ENCODE measurements around the gene LRRC49.

The LRRC49 gene

GRCh38 chr15:71057143-71057542 lies 164.5 kb downstream of the LRRC49 start:
- DNase-seq = no peak

- no peak for DNase-seq
These were observed 165.0 kb downstream of the LRRC49 start for GRCh38 chr15:71057581-71057980.

GRCh38 chr15:71060983-71061382 lies 168.4 kb downstream of the LRRC49 start:
- DNase-seq = no peak

- DNase-seq = no peak
These were observed 174.4 kb downstream of the LRRC49 start for GRCh38 chr15:71066983-71067382.

- DNase-seq = no peak
These were observed 177.1 kb downstream of the LRRC49 start for GRCh38 chr15:71069693-71070092.

GRCh38 chr15:71071529-71071928 lies 178.9 kb downstream of the LRRC49 start:
- no peak for DNase-seq

GRCh38 chr15:71072423-71072822 lies 179.8 kb downstream of the LRRC49 start:
- no peak for DNase-seq

- DNase-seq = no peak
These were observed 186.0 kb downstream of the LRRC49 start for GRCh38 chr15:71078506-71079207.

GRCh38 chr15:71079208-71080044 lies 186.8 kb downstream of the LRRC49 start:
- DNase-seq = no peak

GRCh38 chr15:71080166-71080565 lies 187.5 kb downstream of the LRRC49 start:
- no peak for DNase-seq

- DNase-seq = no peak
These were observed 188.1 kb downstream of the LRRC49 start for GRCh38 chr15:71080705-71081104.

GRCh38 chr15:71082803-71083202 lies 190.2 kb downstream of the LRRC49 start:
- no peak for DNase-seq

GRCh38 chr15:71083349-71083748 lies 190.7 kb downstream of the LRRC49 start:
- DNase-seq = no peak

- no peak for DNase-seq
These were observed 191.6 kb downstream of the LRRC49 start for GRCh38 chr15:71084264-71084663.

GRCh38 chr15:71085809-71086208 lies 193.2 kb downstream of the LRRC49 start:
- no peak for DNase-seq

- no peak for DNase-seq
These were observed 195.5 kb downstream of the LRRC49 start for GRCh38 chr15:71088155-71088554.

GRCh38 chr15:71088683-71089082 lies 196.1 kb downstream of the LRRC49 start:
- no peak for DNase-seq

GRCh38 chr15:71089801-71090200 lies 197.2 kb downstream of the LRRC49 start:
- DNase-seq = no peak

GRCh38 chr15:71091601-71092000 lies 199.0 kb downstream of the LRRC49 start:
- DNase-seq = no peak

GRCh38 chr15:71092056-71092600 lies 199.5 kb downstream of the LRRC49 start:
- no peak for DNase-seq

- no peak for DNase-seq
These were observed 200.7 kb downstream of the LRRC49 start for GRCh38 chr15:71093054-71094024.

- DNase-seq = no peak
These were observed 201.5 kb downstream of the LRRC49 start for GRCh38 chr15:71094137-71094536.

- DNase-seq = no peak
These were observed 204.1 kb downstream of the LRRC49 start for GRCh38 chr15:71096676-71097075.
